Measurements from ENCODE around the gene PPP2R2C.

DNA sequence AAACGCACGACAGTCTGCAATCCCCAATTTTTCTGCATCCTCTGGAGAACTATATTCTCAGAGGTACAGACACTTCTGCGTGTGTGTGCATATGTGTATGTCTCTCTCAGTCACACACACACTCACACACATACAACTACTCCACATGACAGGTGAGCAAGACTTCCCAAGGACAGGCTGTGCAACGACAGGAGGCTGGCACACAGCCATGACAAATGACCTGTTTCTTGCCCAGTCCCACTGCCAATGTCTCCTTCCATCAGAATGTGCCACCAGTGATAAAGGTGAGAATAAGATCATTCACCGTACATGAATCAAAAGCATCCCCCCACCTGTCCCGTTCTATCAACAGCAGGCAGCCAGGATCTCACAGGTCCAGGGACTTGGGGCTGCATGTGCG is 52.4 kb downstream of the PPP2R2C start:
- TF ChIP-seq, protein P1, sequence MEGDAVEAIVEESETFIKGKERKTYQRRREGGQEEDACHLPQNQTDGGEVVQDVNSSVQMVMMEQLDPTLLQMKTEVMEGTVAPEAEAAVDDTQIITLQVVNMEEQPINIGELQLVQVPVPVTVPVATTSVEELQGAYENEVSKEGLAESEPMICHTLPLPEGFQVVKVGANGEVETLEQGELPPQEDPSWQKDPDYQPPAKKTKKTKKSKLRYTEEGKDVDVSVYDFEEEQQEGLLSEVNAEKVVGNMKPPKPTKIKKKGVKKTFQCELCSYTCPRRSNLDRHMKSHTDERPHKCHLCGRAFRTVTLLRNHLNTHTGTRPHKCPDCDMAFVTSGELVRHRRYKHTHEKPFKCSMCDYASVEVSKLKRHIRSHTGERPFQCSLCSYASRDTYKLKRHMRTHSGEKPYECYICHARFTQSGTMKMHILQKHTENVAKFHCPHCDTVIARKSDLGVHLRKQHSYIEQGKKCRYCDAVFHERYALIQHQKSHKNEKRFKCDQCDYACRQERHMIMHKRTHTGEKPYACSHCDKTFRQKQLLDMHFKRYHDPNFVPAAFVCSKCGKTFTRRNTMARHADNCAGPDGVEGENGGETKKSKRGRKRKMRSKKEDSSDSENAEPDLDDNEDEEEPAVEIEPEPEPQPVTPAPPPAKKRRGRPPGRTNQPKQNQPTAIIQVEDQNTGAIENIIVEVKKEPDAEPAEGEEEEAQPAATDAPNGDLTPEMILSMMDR (IDR thresholded peaks at IDR 0.05): no peak
- no peak for TF ChIP-seq POLR2A (IDR thresholded peaks at IDR 0.05)

Measured in heart left ventricle (tissue), 13 donors.